Brain microvascular endothelial cell (primary cell): ENCODE measurements around the gene DNAJB8.

Source experiments
- DNase-seq: peaks from one replicate; pipeline ENCODE4 v3.0.0-alpha.2; 2020
- H3K27ac ChIP-seq: fragments of 250-450 bp; sonication (Bioruptor Pico); 2 replicates; pipeline ENCODE4 v1.5.1; 2020; ENCODE audit warnings: mild to moderate bottlenecking, moderate library complexity
- H3K27me3 ChIP-seq: fragments of 250-450 bp; sonication (Bioruptor Pico); replicated peaks from 2 replicates; pipeline ENCODE4 v1.5.1; 2020; ENCODE audit warnings: mild to moderate bottlenecking
- H3K36me3 ChIP-seq: fragments of 250-450 bp; sonication (Bioruptor Pico); replicated peaks from 2 replicates; pipeline ENCODE4 v1.5.1; 2020; ENCODE audit warnings: mild to moderate bottlenecking
- H3K4me3 ChIP-seq: 2 replicates; pipeline ENCODE4 v1.5.1; 2011; ENCODE audit warnings: low read depth, mild to moderate bottlenecking, control low read depth, low read length, moderate library complexity
- CTCF ChIP-seq: IDR thresholded peaks from 2 replicates; pipeline ENCODE4 v1.5.1; 2011; ENCODE audit warnings: low read depth, mild to moderate bottlenecking, moderate library complexity, low read length, control low read depth, inconsistent platforms; ENCODE audit errors: missing control alignments
- in situ Hi-C: cut with HindIII; loops from 2 replicates; pipeline ENCODE4 v1.10.0; 2017; ENCODE audit warnings: low sequenced_read_pairs, low pct_ligation_motif_present

Gene DNAJB8

GRCh38 chr3:128475355-128475754, 8.7 kb upstream of the DNAJB8 start:
- Histone ChIP-seq H3K36me3 (no peaks in the 10 kb centered on the region), H3K4me3 (no peak overlapping the region), H3K27me3 (peaks cover 46% of the 10 kb centered on the region), H3K27ac (no peak overlapping the region)
- TF ChIP-seq CTCF: no peak
- in situ Hi-C loops: no loop called here
- no peak for DNase-seq

GRCh38 chr3:128473737-128474136, 7.0 kb upstream of the DNAJB8 start:
- Histone ChIP-seq H3K27ac (no peak overlapping the region), H3K36me3 (no peaks in the 10 kb centered on the region), H3K27me3 (peaks cover 38% of the 10 kb centered on the region), H3K4me3 (no peak overlapping the region)
- TF ChIP-seq CTCF: no peak
- in situ Hi-C loops: no loop called here
- no peak for DNase-seq

GRCh38 chr3:128473180-128473519, 6.5 kb upstream of the DNAJB8 start:
- no peak for DNase-seq
- H3K4me3 ChIP-seq: no peak overlapping the region
- in situ Hi-C loops: no loop called here
- no peak for TF ChIP-seq CTCF
- H3K27me3 ChIP-seq: peaks cover 38% of the 10 kb centered on the region
- H3K27ac ChIP-seq: no peak overlapping the region
- no peaks in the 10 kb centered on the region for H3K36me3 ChIP-seq

- Histone ChIP-seq H3K27ac (no peak overlapping the region), H3K36me3 (no peaks in the 10 kb centered on the region), H3K27me3 (peaks cover 40% of the 10 kb centered on the region), H3K4me3 (no peak overlapping the region)
- DNase-seq: no peak
- TF ChIP-seq CTCF: no peak
- in situ Hi-C loops: no loop called here
Observed at GRCh38 chr3:128472449-128473179, 5.9 kb upstream of the DNAJB8 start.

- Histone ChIP-seq H3K4me3 (no peak overlapping the region), H3K27me3 (peaks cover 41% of the 10 kb centered on the region), H3K36me3 (no peaks in the 10 kb centered on the region), H3K27ac (no peak overlapping the region)
- TF ChIP-seq CTCF: no peak
- in situ Hi-C loops: no loop called here
- no peak for DNase-seq
Observed at GRCh38 chr3:128471720-128472119, 5.0 kb upstream of the DNAJB8 start.

GRCh38 chr3:128471110-128471509, 4.4 kb upstream of the DNAJB8 start:
- no peak for TF ChIP-seq CTCF
- no peak for DNase-seq
- H3K36me3 ChIP-seq: no peaks in the 10 kb centered on the region
- H3K4me3 ChIP-seq: no peak overlapping the region
- H3K27ac ChIP-seq: no peak overlapping the region
- in situ Hi-C loops: no loop called here
- peaks cover 38% of the 10 kb centered on the region for H3K27me3 ChIP-seq
